COR-L47 (cell line): ENCODE results near the gene CACNA1B.
"Not testable (repeated sequence)": the region's sequence is repeated elsewhere in the genome, so short reads cannot be mapped to it uniquely, and the experiment has no call there.

Source experiments
- DNase-seq: peaks from one replicate; lab custom pipeline; 2025; lab: John Stamatoyannopoulos, UW

CACNA1B gene

GRCh38 chr9:138143491-138143890 is 265.9 kb downstream of the CACNA1B start:
- DNase-seq, result not testable (repeated sequence)

- peak; percentile 47 for DNase-seq
These were observed 270.0 kb downstream of the CACNA1B start for GRCh38 chr9:138147556-138147955.

DNA sequence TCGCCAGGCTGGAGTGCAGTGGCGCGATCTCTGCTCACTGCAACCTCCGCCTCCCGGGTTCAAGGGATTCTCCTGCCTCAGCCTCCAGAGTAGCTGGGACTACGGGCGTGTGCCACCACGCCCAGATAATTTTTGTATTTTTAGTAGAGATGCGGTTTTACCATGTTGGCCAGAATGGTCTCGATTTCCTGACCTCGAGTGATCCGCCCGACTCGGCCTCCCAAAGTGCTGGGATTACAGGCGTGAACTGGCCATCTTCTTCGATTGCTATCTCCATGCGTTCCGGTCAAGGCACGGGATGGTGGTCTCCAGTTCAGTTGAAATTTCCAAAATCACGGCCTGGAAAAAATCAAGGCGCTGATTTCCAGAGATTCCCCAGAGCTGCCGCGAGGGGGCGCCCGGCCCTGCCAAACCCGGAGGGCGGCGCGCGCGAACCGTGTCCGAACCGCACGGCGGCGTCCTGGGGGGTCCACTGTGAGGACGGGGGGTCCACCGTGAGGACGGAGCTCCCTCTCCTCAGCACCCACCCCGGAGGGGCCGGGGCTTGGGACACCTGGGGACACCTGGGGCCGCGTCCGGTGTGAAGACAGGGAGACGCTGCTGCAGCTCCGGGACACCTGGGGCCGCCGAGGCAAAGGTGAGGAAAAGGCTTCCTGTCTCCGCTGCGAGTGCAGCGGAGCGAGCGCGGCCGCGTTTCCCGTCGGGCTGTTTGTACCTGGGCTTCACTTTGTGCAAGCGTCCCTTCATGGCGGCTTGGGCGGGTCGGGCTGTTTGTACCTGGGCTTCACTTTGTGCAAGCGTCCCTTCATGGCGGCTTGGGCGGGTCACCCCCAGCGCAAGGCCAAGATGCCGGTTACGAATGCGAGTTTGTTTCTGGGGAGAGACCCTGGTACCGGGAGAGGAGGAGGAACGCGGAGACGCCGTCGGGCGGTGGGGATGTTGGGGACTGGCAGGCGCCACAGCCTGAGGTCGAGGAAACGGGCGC is 272.4 kb downstream of the CACNA1B start:
- DNase-seq, result peak; percentile 17

DNA sequence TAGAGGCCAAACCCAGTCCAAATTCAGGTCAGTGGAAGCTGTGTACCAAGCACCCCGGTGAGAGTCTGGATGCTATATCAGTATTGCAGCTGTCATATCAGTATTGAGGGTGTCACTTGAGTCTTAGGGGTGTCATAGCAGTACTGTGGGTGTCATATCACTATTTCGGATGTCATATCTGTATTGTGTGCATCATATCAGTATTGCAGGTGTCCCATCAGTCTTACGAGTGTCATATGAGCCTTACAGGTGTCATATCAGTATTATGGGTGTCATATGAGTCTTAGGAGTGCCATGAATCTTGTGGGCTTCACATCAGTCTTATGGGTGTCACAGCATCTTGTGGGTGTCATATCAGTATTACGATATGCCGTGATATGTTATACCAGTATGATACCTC is 278.2 kb downstream of the CACNA1B start:
- not testable (repeated sequence) for DNase-seq

DNA sequence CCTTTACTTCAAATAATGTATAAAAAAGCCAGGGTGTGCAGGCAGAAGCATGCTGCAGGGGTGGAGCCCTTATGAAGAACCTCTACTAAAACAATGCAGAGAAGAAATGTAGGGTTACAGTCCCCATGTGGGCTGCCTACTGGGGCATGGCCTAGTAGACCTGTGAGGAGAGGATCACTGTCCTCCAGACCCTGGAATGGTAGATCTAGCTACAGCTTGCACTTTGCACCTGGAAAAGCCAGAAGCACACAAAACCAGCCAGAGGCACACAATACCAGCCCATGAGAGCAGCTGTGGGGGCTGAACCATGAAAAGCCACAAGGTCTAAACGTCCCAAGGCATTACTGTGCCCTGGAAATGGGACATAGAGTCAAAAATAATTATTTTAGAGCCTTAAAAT is 289.2 kb downstream of the CACNA1B start:
- DNase-seq, result not testable (repeated sequence)
